Mammary epithelial cell (primary cell): Measurements from ENCODE around the gene FOXL1.

Experiments used
- EZH2 ChIP-seq: IDR thresholded peaks from 2 replicates; pipeline ENCODE4 v1.6.1; 2012; ENCODE audit warnings: low read length, inconsistent platforms, borderline replicate concordance
- TF ChIP-seq, protein P1 (sequence below), 2 donors: IDR thresholded peaks in 1 of 2; conservative IDR thresholded peaks in 1 of 2; 2 replicates each; pipeline ENCODE4 v1.5.1; 2011 to 2012; ENCODE audit warnings: inconsistent platforms in 2 of 2, low read length in 2 of 2, mild to moderate bottlenecking in 2 of 2, control low read depth in 1 of 2, low read depth in 1 of 2; ENCODE audit not compliant: insufficient read depth in 1 of 2; ENCODE audit errors: extremely low read depth in 1 of 2

DNA sequence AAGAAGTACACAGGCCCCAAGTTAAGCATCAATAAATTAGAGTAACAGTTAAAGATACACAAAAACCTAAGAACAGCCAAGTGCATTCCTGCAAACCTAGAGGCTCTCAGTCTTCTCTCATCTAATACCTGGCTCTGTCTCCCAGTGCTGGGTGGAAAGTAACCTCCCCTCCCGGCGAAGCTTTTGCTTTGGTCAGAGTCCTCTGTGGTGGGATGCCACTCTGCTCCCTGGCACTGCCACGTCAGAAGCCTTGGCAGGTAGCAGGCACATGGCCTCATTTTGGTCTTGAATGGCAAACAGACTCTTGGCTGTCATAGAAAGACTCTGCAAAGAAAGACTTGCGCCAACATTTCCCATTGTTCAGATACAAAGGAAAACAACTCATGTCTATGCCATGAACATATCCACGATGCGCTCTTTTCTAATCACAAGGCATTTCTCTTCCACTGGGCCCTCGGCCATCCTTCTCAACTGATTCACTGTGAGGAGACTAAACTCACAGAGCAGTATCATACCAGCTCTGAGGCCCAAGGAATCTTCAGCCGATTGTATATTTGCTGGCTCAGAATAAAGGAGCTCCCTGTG lies 44.5 kb upstream of the FOXL1 start:
- TF ChIP-seq, protein P1, sequence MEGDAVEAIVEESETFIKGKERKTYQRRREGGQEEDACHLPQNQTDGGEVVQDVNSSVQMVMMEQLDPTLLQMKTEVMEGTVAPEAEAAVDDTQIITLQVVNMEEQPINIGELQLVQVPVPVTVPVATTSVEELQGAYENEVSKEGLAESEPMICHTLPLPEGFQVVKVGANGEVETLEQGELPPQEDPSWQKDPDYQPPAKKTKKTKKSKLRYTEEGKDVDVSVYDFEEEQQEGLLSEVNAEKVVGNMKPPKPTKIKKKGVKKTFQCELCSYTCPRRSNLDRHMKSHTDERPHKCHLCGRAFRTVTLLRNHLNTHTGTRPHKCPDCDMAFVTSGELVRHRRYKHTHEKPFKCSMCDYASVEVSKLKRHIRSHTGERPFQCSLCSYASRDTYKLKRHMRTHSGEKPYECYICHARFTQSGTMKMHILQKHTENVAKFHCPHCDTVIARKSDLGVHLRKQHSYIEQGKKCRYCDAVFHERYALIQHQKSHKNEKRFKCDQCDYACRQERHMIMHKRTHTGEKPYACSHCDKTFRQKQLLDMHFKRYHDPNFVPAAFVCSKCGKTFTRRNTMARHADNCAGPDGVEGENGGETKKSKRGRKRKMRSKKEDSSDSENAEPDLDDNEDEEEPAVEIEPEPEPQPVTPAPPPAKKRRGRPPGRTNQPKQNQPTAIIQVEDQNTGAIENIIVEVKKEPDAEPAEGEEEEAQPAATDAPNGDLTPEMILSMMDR (conservative IDR thresholded peaks at IDR 0.05 in 1 of 2, IDR thresholded peaks at IDR 0.05 in 1 of 2; ENCODE audit: extremely low read depth in 1 of 2, insufficient read depth in 1 of 2, low read depth in 1 of 2, low read length in 2 of 2) = no peak
- TF ChIP-seq EZH2 = no peak
